ENCODE results near the gene SPOCK1. TPM values are rescaled to one million over a fixed set of nuclear protein-coding genes. Genes with fewer than 3 reads are reported as not detected.

Gene SPOCK1
- polyA plus RNA-seq, 3 donors = 1.8 to 5.7 (median 2.1) TPM

DNA sequence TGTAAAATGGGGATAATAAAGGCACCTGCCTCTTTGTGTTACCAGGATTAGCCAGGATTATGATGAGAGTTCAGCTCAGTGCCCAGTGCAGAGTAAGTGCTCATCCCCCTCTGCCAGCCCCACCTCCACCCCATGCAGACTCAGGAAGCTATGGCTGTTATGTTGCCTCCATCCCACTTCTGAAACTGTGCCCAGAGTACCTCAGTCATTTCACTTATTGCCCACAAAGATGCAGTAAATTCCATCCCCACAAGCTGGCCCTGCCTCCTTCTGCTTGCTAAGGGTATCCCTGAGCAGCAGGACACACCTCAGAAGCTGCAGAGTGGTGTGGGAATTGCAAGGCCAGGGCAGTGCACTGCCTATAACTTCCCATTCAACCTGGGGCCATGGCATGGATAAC, 415.1 kb downstream of the SPOCK1 start:
- no peaks in the 10 kb centered on the region for H3K9me3 ChIP-seq (replicated peaks in 1 of 2; ENCODE audit: control insufficient read depth in 1 of 2, insufficient read depth in 1 of 2, low read length in 2 of 2)
- H3K27ac Mint-ChIP-seq = no peak overlapping the region
- intact Hi-C loops (cut with micrococcal nuclease) = no loop called here
- DNase-seq = no peak
- no peaks in the 10 kb centered on the region for H3K4me1 Mint-ChIP-seq
- peaks cover 1 to 3% (median 2%) of the 10 kb centered on the region in 3 donors for H3K27me3 Mint-ChIP-seq (ENCODE audit: low read depth in 3 of 3)
- H3K79me2 ChIP-seq (ENCODE audit: insufficient read depth, low read length) = no peaks in the 10 kb centered on the region
- no peak overlapping the region for H3K4me3 Mint-ChIP-seq
- H3K9ac ChIP-seq (ENCODE audit: insufficient read depth, low read length, poor library complexity, severe bottlenecking) = no peak overlapping the region
- H3K36me3 ChIP-seq (replicated peaks in 1 of 2; ENCODE audit: control insufficient read depth in 1 of 2, insufficient read depth in 2 of 2, low read length in 2 of 2) = no peaks in the 10 kb centered on the region
- no peaks in the 10 kb centered on the region for H4K20me1 ChIP-seq (ENCODE audit: insufficient read depth, low read length)
- no peak overlapping the region for H3K27ac ChIP-seq (ENCODE audit: low read depth in 1 of 2, low read length in 2 of 2)
- no peak overlapping the region for H2AFZ ChIP-seq (ENCODE audit: insufficient read depth, low read depth, low read length, poor library complexity, severe bottlenecking)
- no peak overlapping the region for H3K4me3 ChIP-seq (replicated peaks in 1 of 3; ENCODE audit: low read depth in 2 of 3, low read length in 3 of 3)
- no peaks in the 10 kb centered on the region for H3K4me1 ChIP-seq (ENCODE audit: control insufficient read depth in 1 of 2, insufficient read depth in 2 of 2, low read length in 2 of 2)
- TF ChIP-seq, protein P1, sequence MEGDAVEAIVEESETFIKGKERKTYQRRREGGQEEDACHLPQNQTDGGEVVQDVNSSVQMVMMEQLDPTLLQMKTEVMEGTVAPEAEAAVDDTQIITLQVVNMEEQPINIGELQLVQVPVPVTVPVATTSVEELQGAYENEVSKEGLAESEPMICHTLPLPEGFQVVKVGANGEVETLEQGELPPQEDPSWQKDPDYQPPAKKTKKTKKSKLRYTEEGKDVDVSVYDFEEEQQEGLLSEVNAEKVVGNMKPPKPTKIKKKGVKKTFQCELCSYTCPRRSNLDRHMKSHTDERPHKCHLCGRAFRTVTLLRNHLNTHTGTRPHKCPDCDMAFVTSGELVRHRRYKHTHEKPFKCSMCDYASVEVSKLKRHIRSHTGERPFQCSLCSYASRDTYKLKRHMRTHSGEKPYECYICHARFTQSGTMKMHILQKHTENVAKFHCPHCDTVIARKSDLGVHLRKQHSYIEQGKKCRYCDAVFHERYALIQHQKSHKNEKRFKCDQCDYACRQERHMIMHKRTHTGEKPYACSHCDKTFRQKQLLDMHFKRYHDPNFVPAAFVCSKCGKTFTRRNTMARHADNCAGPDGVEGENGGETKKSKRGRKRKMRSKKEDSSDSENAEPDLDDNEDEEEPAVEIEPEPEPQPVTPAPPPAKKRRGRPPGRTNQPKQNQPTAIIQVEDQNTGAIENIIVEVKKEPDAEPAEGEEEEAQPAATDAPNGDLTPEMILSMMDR (IDR thresholded peaks at IDR 0.05) = no peak
- H3K36me3 Mint-ChIP-seq = no peaks in the 10 kb centered on the region
- H3K27me3 ChIP-seq (ENCODE audit: control insufficient read depth in 2 of 2, insufficient read depth in 2 of 2, low read length in 2 of 2) = no peaks in the 10 kb centered on the region
- peaks cover 0 to 3% (median 0%) of the 10 kb centered on the region in 7 donors for H3K9me3 Mint-ChIP-seq
- H3K4me2 ChIP-seq (replicated peaks; ENCODE audit: extremely low read depth, low read length, poor library complexity, severe bottlenecking) = no peak overlapping the region

GRCh38 chr5:137082951-137083350, 416.2 kb downstream of the SPOCK1 start:
- H3K27ac Mint-ChIP-seq = no peak overlapping the region
- Histone ChIP-seq H4K20me1 (ENCODE audit: insufficient read depth, low read length) (no peaks in the 10 kb centered on the region), H3K4me2 (replicated peaks; ENCODE audit: extremely low read depth, low read length, poor library complexity, severe bottlenecking) (no peak overlapping the region)

More at GRCh38 chr5:137082951-137083350, 416.2 kb downstream of the SPOCK1 start:
- no peak for DNase-seq
- Mint-ChIP-seq H3K27me3 (ENCODE audit: low read depth in 3 of 3) (peaks cover 2 to 4% (median 3%) of the 10 kb centered on the region in 3 donors), H3K36me3 (no peaks in the 10 kb centered on the region), H3K4me1 (no peaks in the 10 kb centered on the region), H3K4me3 (no peak overlapping the region), H3K9me3 (peaks cover 0 to 3% (median 0%) of the 10 kb centered on the region in 7 donors)
- no peak overlapping the region for H2AFZ ChIP-seq (ENCODE audit: insufficient read depth, low read depth, low read length, poor library complexity, severe bottlenecking)
- intact Hi-C loops (cut with micrococcal nuclease) = no loop called here
- no peak overlapping the region for H3K9ac ChIP-seq (ENCODE audit: insufficient read depth, low read length, poor library complexity, severe bottlenecking)
- WGBS (ENCODE audit: insufficient coverage) = 84% methylated on average over 5 of the region's 6 CpGs
- H3K4me3 ChIP-seq (replicated peaks in 1 of 3; ENCODE audit: low read depth in 2 of 3, low read length in 3 of 3) = no peak overlapping the region
- no peaks in the 10 kb centered on the region for H3K36me3 ChIP-seq (replicated peaks in 1 of 2; ENCODE audit: control insufficient read depth in 1 of 2, insufficient read depth in 2 of 2, low read length in 2 of 2)
- no peaks in the 10 kb centered on the region for H3K27me3 ChIP-seq (ENCODE audit: control insufficient read depth in 2 of 2, insufficient read depth in 2 of 2, low read length in 2 of 2)
- no peaks in the 10 kb centered on the region for H3K9me3 ChIP-seq (replicated peaks in 1 of 2; ENCODE audit: control insufficient read depth in 1 of 2, insufficient read depth in 1 of 2, low read length in 2 of 2)
- H3K27ac ChIP-seq (ENCODE audit: low read depth in 1 of 2, low read length in 2 of 2) = no peak overlapping the region
- H3K4me1 ChIP-seq (ENCODE audit: control insufficient read depth in 1 of 2, insufficient read depth in 2 of 2, low read length in 2 of 2) = no peaks in the 10 kb centered on the region
- TF ChIP-seq, protein P1 (IDR thresholded peaks at IDR 0.05) = no peak
- no peaks in the 10 kb centered on the region for H3K79me2 ChIP-seq (ENCODE audit: insufficient read depth, low read length)
